ENCODE measurements around the gene CPN2.
A peak's percentile ranks its signal among the peaks of the same experiment; 100 is the strongest.

The CPN2 gene

DNA sequence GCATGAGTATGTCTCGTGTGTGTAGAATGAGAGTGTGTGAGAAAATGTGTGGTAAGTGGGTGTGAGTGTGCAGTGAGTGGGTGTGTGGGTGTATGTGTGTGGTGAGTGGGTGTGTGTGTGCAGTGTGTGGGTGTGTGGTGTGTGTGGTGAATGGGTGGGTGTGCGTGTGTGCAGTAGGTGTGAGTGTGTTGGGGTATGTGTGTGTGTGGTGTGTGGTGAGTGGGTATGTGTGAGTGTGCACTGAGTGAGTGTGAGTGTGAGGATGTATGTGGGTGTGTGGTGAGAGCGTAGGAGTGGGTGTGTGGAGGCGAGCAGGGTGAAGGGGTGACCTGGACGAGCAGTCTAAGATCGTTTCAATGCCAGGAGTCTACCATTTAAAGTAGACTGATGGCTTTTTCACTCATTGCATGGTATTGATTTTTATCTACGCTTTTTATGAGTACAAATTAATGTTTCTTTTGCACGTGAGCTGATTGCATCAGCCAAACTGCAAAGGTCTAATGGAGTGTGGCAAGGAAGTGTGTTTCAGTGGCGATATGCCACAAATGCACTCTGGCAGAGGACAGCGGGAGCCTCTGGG, 1.6 kb upstream of the CPN2 start:
- no peak for DNase-seq

DNA sequence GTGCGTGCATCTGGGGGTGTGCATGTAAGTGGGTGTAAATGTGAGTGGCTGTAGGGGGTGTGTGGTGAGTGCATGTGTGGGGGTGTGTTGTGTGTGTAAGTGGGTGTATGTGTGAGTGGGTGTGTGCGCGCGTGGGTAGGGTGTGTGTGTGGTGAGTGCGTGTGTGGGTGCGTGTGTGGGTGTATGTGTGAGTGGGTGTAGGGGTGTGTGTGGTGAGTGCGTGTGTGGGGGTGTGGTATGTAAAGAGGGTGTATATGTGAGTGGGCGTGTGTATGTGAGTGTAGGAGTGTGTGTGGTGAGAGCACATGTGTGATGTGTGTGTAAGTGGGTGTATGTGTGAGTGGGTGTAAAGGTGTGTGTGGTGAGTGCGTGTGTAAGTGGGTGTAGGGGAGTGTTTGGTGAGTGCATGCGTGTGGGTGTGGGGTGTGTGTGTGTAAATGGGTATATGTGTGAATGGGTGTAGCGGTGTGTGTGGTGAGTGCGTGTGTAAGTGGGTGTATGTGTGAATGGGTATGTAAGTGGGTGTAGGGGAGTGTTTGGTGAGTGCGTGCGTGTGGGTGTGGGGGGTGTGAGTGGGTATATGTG, 916 bp upstream of the CPN2 start:
- DNase-seq, result no peak

DNA sequence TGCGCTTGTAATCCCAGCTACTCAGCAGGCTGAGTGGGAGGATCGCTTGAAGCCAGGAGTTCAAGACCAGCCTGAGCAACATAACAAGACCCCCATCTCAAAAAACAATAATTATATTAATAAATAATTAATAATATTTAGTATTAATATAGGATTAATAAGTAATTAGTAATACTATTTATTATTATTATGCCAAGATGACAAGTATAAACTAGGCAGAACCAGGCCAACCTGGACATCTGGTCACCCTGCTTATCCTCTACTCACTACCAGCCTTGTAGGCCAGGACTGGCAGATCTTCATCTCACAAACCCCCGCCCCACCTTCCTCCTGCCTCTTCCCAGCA, 429 bp downstream of the CPN2 start:
- no peak for DNase-seq

DNA sequence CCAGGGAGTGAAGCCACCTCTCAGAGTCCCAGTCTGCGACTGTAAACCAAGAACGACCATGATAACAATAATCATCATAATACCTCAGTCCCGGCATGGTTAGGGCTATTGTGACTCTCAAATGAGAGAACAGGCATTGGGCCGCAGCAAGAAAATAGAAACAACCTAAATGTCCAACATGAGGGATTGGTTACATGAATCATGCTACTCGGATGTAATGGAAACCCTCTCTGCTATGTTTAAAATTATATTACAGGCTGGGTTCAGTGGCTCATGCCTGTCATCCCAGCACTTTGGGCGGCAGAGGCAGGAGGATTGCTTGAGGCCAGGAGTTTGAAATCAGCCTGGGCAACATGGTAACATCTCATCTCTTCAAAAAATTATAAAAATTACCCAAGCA, 2.8 kb downstream of the CPN2 start:
- no peak for DNase-seq

DNA sequence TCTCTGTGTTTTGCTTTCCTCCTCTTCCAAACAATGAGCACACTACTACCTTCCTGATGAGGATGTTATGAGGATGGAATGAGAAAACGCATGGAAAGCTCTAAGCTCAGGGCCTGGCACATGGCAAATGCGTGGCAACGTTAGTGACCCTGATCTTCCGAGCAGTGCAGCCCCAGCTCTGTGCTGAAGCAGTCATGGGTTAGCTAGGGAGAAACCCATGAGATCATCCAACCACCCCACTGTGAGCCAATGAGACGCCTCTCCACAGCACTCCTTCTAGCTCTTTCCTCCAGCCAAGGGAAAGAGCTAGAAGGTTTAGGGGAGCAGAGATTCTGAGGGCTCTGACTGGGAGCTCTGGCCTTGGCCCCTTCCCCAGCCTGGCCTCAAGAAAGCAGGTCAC, 4.5 kb downstream of the CPN2 start:
- no peak for DNase-seq

DNA sequence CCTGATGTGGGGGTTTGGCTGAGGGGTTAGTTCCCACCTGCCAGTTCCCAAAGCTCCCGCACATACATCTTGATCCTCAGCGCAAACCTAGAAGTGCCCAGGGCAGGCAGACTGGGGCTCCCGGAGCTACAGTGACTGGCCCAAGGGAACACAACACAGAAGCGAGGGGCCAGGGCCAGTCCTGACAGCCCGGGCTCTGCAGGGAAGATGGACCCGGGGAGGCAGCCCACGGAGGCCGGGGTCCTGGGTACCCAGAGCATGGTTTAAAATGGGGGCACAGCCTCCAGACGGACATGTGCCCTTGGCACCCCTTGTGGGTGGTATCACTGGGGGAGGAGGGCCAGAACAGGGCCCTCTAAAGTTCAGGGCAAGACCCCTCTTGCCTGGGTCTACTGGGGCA, 5.1 kb downstream of the CPN2 start:
- no peak for DNase-seq

DNA sequence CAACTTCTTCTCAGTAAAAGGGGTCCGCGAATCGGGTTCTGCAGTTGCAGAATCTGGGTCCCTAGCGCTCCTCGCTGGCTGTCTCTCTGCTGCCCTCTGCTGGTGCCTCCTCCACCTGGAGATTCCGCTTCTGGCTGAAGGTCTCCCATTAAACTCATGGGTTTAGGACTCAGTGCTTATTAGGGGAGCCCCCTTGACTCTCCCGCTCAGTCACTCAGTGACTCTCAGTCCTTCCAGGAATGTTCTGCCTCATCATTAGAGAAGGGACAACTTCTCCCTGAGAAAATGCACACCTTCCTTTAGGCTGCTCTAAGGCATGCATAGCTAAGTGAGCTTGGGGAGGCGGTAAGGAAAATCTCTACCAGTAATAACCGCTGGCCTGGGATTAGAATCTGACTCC, 7.1 kb downstream of the CPN2 start:
- peak; percentile 29 for DNase-seq

DNA sequence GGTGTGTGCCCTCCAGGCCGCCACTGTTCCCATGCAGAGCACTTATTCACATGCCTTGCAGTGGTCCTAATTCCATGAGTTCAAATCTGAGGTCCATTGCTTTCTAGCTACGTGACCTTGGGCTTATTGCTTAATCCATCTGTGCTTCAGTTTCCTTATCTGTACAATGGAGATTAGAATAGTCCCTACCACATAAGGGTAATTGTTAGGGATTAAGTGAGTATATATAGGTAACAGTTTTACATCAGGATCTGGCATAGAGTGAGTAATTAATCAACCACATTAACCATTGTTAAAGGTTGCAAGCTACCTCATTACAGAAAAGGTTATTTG, 7.6 kb downstream of the CPN2 start:
- DNase-seq, result no peak

DNA sequence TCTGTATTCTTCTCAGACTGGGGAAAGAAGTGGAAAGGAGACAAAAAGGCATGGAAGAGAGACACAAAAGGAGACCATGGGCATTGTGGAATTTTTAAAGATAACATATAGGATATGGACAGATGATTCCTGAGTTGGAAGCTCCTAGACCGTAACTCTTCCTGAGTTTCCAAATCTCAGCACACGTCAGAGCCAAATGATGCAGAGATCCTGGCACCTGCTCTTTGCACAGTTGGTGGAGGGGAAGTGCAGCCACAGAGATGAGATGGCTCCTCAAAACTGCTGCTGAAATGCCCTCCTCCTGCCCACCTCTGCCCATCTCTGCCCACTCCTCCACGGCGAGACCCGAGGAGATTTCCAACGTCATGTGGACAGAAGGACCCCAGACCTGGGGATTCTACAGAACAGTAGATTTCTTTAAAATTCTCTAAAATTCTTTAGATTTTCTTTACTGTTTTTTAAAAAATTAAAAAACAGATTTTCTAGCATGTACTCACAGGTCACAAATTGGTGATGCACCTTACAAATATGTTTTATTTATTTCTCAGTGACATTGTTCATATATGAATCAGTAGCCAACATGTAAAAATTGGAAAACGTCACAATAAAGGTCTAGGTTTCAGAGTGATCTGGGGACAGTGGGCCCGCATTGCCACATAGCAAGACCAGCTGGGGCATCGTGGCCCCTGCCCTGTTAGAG, 8.1 kb downstream of the CPN2 start:
- DNase-seq, result no peak

DNA sequence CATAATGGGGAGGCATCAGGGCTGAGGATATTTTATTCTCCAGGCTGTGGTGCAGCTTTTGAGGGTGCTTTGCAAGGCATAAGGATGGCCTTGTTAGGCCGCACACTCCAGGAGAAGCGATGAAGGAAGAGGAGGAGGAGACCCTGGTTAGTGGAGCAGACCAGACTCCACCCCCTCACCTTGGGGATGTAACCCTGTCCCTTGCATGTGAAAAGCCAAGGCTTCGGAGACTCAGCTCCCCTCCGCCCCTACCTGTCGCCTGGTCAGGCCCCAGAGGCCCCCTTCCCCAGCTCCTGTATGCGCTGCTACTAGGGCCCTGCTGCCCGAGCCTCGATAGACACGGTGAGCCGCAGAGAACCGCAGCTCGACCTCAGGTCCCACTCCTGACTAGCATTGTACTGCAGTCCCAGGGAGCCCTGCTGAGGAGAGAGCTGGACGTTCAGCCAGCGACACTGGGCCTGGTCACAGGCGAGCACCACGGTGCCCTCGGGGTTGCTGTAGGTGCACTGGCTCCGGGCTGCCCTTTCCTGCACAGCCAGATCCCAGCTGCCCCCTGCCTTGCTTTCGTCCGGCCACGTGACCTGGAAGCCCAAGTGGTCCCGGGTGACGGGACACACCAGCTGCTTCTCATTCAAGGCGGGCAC, 10.2 kb downstream of the CPN2 start:
- DNase-seq, result no peak

DNA sequence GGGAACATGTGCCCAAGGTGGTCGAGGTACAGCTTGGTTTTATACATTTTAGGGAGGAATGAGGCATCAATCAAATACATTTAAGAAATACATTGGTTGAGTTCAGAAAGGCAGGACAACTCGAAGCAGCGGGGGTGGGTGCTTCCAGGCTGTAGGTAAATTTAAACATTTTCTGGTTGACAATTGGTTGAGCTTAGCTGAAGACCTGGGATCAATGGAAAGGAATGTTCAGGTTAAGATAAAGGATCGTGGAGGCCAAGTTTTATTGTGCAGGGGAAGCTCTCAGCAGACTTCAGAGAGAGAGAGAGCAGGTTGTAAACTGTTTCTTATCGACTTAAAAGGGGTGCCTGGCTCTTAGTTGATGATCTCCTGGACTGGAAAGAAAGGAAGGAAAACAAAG, 11.3 kb downstream of the CPN2 start:
- DNase-seq, result no peak

DNA sequence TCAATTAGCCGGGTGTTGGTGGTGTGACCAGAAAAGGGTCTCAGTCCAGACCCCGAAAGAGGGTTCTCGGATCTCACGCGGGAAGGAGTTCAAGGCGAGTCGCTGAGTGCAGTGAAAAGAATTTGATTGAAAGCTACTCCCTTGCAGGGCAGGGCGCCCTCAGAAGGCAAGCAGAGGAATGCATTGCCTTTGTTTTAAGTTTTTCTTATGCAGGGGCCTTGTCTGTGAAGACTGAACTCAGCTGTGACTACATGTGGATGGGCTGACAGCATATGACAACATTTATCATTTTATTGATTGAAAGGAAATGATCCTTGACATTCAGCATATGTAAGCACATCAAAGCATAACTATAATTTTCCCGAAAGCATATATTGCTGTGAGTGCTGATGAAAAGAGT, 11.8 kb downstream of the CPN2 start:
- DNase-seq, result no peak

DNA sequence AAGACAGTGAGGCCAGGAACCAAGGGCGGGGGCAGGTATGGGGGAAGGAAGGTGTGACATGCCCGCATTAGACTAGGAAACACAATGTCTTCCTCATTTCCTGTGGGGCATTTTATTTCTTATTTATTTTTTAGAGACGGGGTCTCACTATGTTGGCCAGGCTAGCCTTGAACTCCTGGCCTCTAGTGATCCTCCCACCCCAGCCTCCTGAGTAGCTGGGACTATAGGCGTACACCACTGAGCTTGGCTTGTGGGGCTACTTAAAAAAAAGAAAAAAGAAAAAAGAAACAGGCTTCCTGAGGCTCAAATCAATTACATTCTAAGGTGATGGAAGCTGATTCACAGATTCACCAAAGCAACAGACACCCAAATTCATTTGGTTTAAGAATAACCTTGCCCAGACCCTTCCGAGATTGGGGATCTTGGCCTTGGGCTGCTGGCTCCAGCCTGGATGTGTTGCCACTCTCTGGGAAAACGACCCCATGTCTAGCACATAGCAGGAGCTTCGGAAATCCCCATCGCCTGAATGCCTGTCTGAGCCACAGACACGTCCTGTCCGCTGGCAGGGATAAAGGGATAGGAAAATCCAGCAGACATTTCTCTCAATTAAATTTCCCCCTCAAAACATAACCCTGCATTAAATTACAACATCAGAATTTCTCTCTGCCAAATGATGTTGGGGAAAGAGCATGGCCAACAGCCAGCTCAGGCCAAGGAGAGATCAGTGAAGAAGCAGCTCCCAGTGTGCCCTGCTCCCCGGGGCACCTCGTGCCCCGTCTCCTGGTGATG, 13.0 kb downstream of the CPN2 start:
- no peak for DNase-seq

DNA sequence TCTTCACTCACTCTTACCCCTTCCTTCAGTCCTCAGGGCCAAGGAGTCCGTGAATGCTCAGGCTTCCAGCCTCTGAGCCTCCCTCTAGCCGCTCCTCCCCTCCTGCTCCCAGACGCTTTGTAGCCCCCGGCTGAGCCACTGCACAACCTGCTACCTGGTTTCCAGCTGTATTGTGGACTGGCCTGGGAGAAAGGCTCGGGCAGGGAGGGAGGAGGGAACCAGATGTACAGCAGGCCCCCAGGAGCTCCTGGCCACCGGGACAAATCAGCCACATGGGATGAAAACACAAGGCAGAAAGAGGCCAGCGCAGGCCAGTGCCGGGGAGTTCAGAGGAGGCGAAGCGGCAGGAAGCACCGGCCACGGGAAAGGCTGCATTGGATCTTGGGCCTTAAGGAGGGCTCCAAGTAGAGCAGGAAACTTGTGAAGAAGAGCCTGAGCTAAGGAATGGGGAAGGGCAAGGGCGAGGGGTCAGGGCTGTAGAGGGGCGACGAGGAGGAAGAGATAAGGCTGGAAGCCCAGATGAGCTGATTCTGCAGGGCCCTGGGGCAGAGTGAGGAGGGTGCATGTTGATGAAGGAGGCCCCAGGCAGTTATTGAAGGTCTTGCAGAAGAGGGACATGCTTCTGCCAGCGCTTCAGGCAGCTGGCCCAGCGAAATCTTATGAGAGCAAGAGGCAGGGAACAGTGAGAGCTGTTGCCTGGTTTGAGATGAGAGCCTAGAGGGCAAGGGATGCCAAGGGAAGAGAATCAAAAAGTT, 14.3 kb downstream of the CPN2 start:
- DNase-seq, result no peak

DNA sequence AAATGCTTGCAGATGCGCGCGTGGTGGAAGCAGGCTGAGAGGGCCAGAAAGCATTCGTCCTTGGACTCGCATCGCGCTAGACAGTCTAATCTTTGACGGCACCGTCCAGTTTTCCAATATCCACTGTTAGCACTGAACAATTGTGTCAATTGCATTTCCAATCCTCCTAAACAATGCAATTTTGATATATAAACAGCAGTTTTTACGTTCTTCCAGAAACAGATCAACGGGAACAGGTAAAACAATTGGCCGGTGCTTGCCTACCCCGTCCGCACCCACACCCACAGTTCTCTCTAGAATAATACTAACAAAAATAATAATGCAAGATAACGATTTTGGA, 17.2 kb downstream of the CPN2 start:
- no peak for DNase-seq

DNA sequence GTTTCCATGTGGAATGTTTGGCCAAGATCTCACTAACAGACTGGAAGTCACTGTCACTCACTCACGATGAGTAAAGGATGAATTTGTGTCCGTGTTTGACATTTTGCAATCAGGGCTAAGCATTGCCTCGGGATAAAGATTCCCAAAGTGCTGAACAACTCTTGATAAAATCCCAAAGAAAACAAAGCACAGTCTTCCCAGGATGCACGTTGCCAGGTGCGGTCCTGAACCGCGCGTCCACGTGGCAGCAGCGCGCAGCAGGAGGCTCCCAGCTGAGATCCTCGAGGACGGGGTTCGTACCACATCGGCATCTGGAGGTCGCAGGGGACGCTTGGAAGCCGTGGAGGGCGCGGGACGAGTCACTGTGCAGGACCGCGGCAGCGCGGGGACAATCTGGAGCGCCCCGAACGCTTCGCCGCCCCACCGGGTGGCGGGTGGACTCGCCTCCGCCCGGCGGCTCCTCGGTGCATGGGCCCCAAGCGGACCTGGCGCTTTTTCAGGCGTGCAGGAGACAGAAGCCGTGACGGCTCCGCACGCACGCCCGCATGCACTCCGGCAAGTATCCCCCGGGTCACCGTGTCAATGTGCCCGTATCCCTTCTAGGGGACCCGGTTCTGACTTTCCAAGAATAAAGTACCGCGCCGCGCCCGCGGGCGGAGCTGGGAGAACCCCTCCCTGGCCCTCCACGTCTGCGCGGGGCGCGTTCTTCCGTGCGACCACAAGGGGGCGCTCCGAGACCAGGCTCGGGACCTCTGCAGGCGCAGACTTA, 17.7 kb downstream of the CPN2 start:
- DNase-seq, result peak; percentile 73

DNA sequence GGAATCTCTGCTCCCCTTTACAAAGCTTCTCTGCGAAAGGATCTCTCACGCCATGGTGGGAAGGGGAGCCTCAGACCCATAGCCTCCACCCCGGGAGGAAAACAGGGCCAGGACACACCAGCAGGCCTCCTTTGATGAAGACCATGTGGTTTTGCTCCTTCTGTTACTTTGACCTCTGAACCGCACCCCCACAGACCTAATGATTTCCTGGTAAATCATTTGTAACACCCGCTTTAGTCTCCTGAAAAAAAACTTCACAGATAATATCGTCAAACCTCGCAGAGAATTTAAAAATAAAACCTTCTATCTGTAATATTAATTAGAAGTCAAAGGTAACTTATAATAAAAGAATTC, 18.3 kb downstream of the CPN2 start:
- DNase-seq, result no peak

DNA sequence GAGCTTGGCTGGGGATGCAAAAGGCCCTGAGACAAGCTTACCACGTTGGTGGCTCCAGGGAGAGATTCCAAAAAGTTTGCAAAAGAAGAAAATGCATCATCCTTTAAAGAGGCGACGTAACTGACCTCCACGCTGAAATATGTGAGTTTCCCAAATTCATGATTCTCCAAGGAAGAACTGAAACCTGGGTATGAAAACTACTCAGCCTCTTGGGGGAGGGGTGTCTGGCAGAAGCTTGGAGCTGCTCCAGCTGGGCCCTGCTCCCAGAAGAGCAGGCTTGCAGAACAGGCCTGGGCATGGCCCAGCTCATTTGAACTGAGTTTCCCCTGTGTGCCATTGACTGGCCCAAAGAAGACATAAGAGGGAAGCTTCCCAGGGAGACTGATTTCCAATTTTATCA, 20.5 kb downstream of the CPN2 start:
- DNase-seq, result peak; percentile 54

DNA sequence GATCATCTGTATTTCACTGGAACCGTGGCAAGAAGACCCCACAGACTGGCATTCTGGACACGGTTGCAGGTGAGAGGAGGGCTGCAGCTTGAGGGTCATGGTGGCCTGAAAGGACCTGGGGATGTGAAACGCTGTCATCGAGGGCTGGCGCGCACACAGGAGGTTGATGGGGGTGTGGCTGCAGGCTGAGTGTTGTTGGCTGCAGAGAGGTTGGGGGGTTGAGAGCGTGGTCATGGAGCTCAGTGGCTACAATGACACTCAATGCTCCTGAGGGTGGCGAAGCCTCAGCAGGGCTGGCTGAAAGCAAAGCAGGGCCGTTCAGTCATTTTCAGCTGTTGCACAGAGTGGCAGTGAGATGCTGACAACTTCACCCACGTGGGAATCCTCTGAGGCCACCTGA, 21.0 kb downstream of the CPN2 start:
- DNase-seq, result no peak

DNA sequence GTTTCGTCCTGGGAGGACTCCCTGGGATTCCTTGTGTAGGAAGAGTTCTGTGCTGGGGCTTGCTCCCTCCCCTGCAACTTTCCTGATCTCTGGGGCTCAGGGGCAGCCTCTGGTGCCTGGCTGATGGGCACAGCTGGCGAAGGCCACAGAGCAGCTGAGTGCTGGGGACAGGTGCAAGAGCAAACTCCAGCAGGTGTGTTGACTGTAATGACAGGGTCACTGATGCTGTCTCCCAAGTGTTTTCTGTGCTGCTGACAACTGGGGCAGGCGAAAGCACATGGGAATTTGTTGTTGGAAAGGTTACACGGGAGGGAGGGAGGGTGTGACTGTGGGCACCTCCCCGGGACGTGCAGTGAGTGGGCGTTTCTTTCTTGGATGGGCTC, 21.6 kb downstream of the CPN2 start:
- DNase-seq, result no peak

DNA sequence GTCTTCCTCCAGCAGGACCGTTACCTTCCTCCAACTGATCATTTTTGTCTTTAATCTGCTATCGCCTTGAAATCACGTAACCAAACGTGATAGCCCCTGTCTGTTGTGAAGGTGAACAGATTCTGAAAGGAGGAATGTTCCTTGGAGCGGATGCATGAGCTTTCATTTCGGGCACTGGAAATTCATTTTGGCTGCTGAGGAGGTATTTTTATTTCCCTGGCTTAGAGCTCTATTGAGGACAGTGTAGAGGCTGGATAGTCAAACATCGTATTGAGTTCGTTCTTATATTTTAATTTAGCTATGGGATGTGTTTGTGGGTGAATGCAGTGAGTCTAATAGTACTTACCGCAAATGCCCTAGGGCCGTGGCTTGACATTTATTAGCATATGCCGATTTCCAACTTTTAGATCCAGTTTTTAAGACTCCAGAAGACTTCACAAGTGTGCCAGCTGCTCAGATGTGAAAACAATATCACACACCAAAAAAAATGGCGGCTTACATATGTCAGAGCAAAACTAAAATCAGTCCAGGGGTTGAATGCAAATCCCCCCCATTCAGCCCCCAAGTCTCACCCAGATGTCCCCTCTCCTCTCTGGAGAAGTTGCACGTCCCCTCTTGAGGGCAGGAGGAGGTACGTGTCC, 22.1 kb downstream of the CPN2 start:
- no peak for DNase-seq

DNA sequence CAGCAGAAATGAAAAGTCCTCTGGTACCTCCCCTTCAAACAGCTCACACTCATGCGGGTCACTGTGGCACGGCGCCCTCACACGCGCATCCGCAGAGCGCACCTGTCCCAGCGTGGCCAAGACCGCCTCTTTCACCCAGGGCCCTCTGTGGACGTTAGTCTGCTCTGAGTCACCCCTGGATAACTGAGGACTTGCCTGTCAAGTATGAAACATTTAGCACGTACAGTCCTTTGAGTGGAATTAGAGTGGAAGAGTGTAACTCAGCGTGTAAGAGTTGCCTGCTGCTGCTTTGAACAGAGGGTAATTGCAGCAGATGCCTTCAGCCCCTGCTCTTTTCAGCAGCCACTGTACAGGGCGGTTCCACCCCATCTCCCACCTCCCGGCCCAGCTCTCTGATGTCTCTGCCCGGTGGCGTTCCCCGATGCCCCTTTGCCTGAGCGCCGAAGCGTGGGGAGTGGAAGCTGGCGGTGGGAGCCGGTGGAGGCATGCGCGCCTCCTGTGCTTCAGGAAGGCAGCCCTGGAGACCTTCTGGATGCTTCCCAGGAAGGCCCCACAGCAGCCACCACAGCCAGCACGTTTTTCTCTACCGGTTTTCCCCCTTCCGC, 23.0 kb downstream of the CPN2 start:
- peak; percentile 40 for DNase-seq
